Upper lobe of left lung (tissue), 6 donors: ENCODE data around the gene AMZ1. TPM values are rescaled to one million over a fixed set of nuclear protein-coding genes. Genes with fewer than 3 reads are reported as not detected.

Experiments used
- ATAC-seq, 2 donors: fragments of 200-7000 bp; cut with Tn5 transposase; one replicate each; pipeline ENCODE4 v1.9.1; 2022; ENCODE audit warnings: mild to moderate bottlenecking in 2 of 2, moderate library complexity in 2 of 2; ENCODE audit not compliant: low FRiP score in 2 of 2
- DNase-seq, 2 donors: peaks; one replicate each; pipeline ENCODE4 v3.0.0-alpha.2; 2019 to 2020
- H3K27ac ChIP-seq, 4 donors: fragments of 200-600 bp; sonication (generic); one replicate each; pipeline ENCODE4 v1.5.1; 2016 to 2019
- H3K27me3 ChIP-seq, 4 donors: fragments of 200-600 bp; sonication (generic); one replicate each; pipeline ENCODE4 v1.5.1; 2017 to 2019
- H3K36me3 ChIP-seq, 4 donors: fragments of 200-600 bp; sonication (generic); one replicate each; pipeline ENCODE4 v1.5.1; 2016 to 2019
- H3K4me1 ChIP-seq, 4 donors: fragments of 200-600 bp; sonication (generic); one replicate each; pipeline ENCODE4 v1.5.1; 2018 to 2019
- H3K4me3 ChIP-seq, 4 donors: fragments of 200-600 bp; sonication (generic); one replicate each; pipeline ENCODE4 v1.5.1; 2017 to 2019; ENCODE audit warnings: mild to moderate bottlenecking in 2 of 4, moderate library complexity in 1 of 4
- H3K9me3 ChIP-seq, 4 donors: fragments of 200-600 bp; sonication (generic); one replicate each; pipeline ENCODE4 v1.5.1; 2018 to 2019
- CTCF ChIP-seq, 6 experiments: fragments of 450-650 bp in 4 of 6; fragments of 200-600 bp in 2 of 6; sonication (generic) in 2 of 6; IDR thresholded peaks; one replicate each; pipeline ENCODE4 v1.5.1; 2016 to 2019; ENCODE audit warnings: antibody characterized with exemption in 6 of 6
- EP300 ChIP-seq, 4 donors: sonication (generic); formaldehyde crosslinking; IDR thresholded peaks; one replicate each; pipeline ENCODE4 v1.5.1; 2017; ENCODE audit warnings: antibody characterized with exemption in 4 of 4, control low read depth in 2 of 4
- POLR2A ChIP-seq, 4 donors: fragments of 450-650 bp; IDR thresholded peaks; one replicate each; pipeline ENCODE4 v1.5.1; 2016 to 2017; ENCODE audit warnings: antibody characterized with exemption in 4 of 4, mild to moderate bottlenecking in 2 of 4
- POLR2AphosphoS5 ChIP-seq, 2 donors: sonication (generic); formaldehyde crosslinking; IDR thresholded peaks; one replicate each; pipeline ENCODE4 v1.5.1; 2017; ENCODE audit warnings: antibody characterized with exemption in 2 of 2
- WGBS, 2 donors: methylation state at CpG; one replicate each; pipeline ENCODE4 v1.1.5; 2017 to 2018; 5-methylcytosine and 5-hydroxymethylcytosine counted together
- total RNA-seq, 6 donors: library from RNA; depleted of rRNA in 4 of 6; stranded (reverse); fragments of >200 nt in 4 of 6; gene quantifications; one replicate each; pipeline versions ENCODE4 v1.1.0 to v1.2.1, GENCODE V29; 2016 to 2021
- donor health status: DM: no; HTN: no; CAD: no; lungs with moderate emphysema.
- donor health status: DM: no; HTN: yes; CAD: no; lungs with severe emphysema.

AMZ1 gene
- total RNA-seq, 6 donors from 2014 or later = 0.30 to 16.6 (median 5.3) TPM

GRCh38 chr7:2698581-2699288 lies 10.7 kb downstream of the AMZ1 start:
- TF ChIP-seq EP300 (IDR thresholded peaks at IDR 0.05) (no peak), CTCF (IDR thresholded peaks at IDR 0.05) (no peak), POLR2AphosphoS5 (IDR thresholded peaks at IDR 0.05) (no peak), POLR2A (IDR thresholded peaks at IDR 0.05) (no peak)
- Histone ChIP-seq H3K4me1 (peaks cover 0 to 8% (median 0%) of the 10 kb centered on the region in 4 donors), H3K36me3 (no peaks in the 10 kb centered on the region), H3K4me3 (no peak overlapping the region), H3K27ac (no peak overlapping the region), H3K9me3 (no peaks in the 10 kb centered on the region), H3K27me3 (no peaks in the 10 kb centered on the region)
- ATAC-seq = no peak
- no peak for DNase-seq
- 50 to 52% methylated on average over 17 to 18 of the region's 18 CpGs for WGBS, 2 donors

- Histone ChIP-seq H3K36me3 (no peaks in the 10 kb centered on the region), H3K9me3 (no peaks in the 10 kb centered on the region), H3K27me3 (no peaks in the 10 kb centered on the region), H3K4me3 (no peak overlapping the region), H3K27ac (no peak overlapping the region), H3K4me1 (peaks cover 0 to 8% (median 0%) of the 10 kb centered on the region in 4 donors)
- DNase-seq = no peak
- 39 to 63% methylated on average over 15 of the region's 15 CpGs for WGBS, 2 donors
- no peak for ATAC-seq
- TF ChIP-seq CTCF (IDR thresholded peaks at IDR 0.05) (no peak), EP300 (IDR thresholded peaks at IDR 0.05) (no peak), POLR2AphosphoS5 (IDR thresholded peaks at IDR 0.05) (no peak), POLR2A (IDR thresholded peaks at IDR 0.05) (no peak)
Observed at GRCh38 chr7:2699289-2699620, 11.3 kb downstream of the AMZ1 start.

GRCh38 chr7:2700141-2700850 lies 12.3 kb downstream of the AMZ1 start:
- H3K27me3 ChIP-seq = no peaks in the 10 kb centered on the region
- H3K9me3 ChIP-seq = no peaks in the 10 kb centered on the region
- no peak overlapping the region for H3K4me3 ChIP-seq
- DNase-seq (peak in 1 of 2 donors; percentile 75), ATAC-seq (no peak)
- no peak for TF ChIP-seq EP300 (IDR thresholded peaks at IDR 0.05)
- no peak for TF ChIP-seq CTCF (IDR thresholded peaks at IDR 0.05)
- no peak for TF ChIP-seq POLR2A (IDR thresholded peaks at IDR 0.05)
- H3K27ac ChIP-seq = no peak overlapping the region
- H3K36me3 ChIP-seq = no peaks in the 10 kb centered on the region
- H3K4me1 ChIP-seq = peaks cover 0 to 8% (median 0%) of the 10 kb centered on the region in 4 donors
- WGBS, 2 donors = 90 to 92% methylated on average over 26 to 32 of the region's 40 CpGs

GRCh38 chr7:2701424-2701823 lies 13.4 kb downstream of the AMZ1 start:
- WGBS, 2 donors = 87 to 100% methylated on average over 1 to 17 of the region's 17 CpGs
- no peaks in the 10 kb centered on the region for H3K36me3 ChIP-seq
- DNase-seq (peak in 1 of 2 donors; percentile 80), ATAC-seq (peak in 1 of 2 donors; percentile 5)
- TF ChIP-seq CTCF (IDR thresholded peaks at IDR 0.05) (no peak), POLR2A (IDR thresholded peaks at IDR 0.05) (no peak), POLR2AphosphoS5 (IDR thresholded peaks at IDR 0.05) (no peak), EP300 (IDR thresholded peaks at IDR 0.05) (no peak)
- peaks cover 0 to 8% (median 0%) of the 10 kb centered on the region in 4 donors for H3K4me1 ChIP-seq
- no peaks in the 10 kb centered on the region for H3K9me3 ChIP-seq
- no peak overlapping the region for H3K4me3 ChIP-seq
- H3K27ac ChIP-seq = peak overlapping the region in 1 of 4 donors; percentile 45
- H3K27me3 ChIP-seq = no peaks in the 10 kb centered on the region
